ENCODE data around the gene LTC4S.
"Not testable (repeated sequence)": the region's sequence is repeated elsewhere in the genome, so short reads cannot be mapped to it uniquely, and the experiment has no call there.

LTC4S gene, protein sequence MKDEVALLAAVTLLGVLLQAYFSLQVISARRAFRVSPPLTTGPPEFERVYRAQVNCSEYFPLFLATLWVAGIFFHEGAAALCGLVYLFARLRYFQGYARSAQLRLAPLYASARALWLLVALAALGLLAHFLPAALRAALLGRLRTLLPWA

DNA sequence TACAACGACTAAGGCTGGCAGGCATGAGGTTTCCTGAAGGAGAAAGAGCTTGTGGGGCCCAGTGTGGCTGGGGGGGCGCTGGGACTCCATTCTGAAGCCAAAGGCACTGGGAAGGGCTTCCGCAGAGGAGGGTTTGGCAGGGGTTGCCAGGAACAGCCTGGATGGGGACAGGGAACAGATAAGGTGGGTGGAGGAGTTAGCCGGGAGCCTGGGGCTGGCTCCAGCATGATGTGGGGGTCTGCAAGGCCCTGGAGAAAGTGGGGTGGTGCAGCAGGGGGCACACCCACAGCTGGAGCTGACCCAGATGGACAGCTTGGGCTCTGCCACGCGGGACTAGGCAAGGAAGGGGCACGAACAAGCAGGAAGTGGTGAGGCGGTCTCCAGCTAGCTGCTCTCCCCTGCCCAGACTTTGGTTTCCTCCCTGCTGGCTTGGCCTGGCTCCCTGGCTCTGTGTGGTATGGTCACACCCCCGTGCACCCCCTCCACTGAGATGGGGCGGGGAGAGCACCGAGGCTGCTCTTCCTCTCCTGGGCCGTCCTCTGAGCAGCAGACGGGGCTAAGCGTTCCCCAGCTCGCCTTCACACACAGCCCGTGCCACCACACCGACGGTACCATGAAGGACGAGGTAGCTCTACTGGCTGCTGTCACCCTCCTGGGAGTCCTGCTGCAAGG, at the start of gene LTC4S:
Gene LTC4S, plus strand, starts transcription at position 519 of the 672 bp plus-strand sequence. Its CDS starts 95 bp downstream, at position 614.
- Mint-ChIP-seq H3K4me1 (peaks cover 8% of the 10 kb centered on the region), H3K27me3 (ENCODE audit: low read depth) (peaks cover 10% of the 10 kb centered on the region), H3K4me3 (peak within 1 kb of the TSS; percentile 69 to 76 (median 71)), H3K27ac (peak within 1 kb of the TSS in 1 of 3 experiments; percentile 35), H3K9me3 (no peaks in the 10 kb centered on the region), H3K36me3 (ENCODE audit: low read depth) (peaks cover 11% of the 10 kb centered on the region)
- TF ChIP-seq, protein P1, sequence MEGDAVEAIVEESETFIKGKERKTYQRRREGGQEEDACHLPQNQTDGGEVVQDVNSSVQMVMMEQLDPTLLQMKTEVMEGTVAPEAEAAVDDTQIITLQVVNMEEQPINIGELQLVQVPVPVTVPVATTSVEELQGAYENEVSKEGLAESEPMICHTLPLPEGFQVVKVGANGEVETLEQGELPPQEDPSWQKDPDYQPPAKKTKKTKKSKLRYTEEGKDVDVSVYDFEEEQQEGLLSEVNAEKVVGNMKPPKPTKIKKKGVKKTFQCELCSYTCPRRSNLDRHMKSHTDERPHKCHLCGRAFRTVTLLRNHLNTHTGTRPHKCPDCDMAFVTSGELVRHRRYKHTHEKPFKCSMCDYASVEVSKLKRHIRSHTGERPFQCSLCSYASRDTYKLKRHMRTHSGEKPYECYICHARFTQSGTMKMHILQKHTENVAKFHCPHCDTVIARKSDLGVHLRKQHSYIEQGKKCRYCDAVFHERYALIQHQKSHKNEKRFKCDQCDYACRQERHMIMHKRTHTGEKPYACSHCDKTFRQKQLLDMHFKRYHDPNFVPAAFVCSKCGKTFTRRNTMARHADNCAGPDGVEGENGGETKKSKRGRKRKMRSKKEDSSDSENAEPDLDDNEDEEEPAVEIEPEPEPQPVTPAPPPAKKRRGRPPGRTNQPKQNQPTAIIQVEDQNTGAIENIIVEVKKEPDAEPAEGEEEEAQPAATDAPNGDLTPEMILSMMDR (IDR thresholded peaks at IDR 0.05; ENCODE audit: unreplicated experiment in 3 of 3): no peak

DNA sequence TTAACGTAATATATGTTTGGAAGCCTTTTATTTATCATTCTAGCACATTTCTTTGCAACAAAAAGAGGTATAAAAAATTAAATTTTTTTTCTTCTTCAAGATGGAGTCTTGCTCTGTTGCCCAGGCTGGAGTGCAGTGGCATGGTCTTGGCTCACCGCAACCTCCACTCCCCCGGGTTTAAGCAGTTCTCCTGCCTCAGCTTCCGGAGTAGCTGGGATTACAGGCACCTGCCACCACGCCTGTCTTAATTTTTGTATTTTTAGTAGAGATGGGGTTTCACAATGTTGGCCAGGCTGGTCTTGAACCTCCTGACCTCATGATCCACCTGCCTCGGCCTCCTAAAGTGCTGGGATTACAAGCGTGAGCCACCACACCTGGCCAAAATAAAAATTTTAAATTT, 49.7 kb upstream of the LTC4S start:
- H3K4me1 Mint-ChIP-seq; H3K9me3 Mint-ChIP-seq; H3K4me3 Mint-ChIP-seq; H3K27ac Mint-ChIP-seq; H3K27me3 Mint-ChIP-seq (ENCODE audit: low read depth): not testable (repeated sequence)
- peaks cover 40% of the 10 kb centered on the region for H3K36me3 Mint-ChIP-seq (ENCODE audit: low read depth)

DNA sequence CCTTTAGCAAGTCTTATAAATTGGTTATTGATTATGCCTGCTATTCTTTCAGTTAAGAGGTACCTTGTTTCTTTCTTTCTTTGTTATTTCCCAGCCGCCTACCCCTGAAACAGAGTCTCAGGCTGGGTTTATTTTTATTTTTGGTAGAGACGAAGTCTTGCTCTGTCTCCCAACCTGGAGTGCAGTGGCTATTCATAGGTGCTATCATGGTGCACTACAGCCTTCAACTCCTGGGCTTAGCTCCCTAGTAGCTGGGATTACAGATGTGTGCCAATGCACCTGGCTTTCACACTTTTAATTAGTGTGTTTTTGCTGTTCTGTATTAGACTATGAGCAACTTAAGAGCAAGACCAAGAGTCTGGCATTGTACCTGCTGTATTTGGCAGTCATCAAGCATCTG, 46.9 kb upstream of the LTC4S start:
- peaks cover 35% of the 10 kb centered on the region for H3K36me3 Mint-ChIP-seq (ENCODE audit: low read depth)
- no peaks in the 10 kb centered on the region for H3K4me1 Mint-ChIP-seq
- H3K4me3 Mint-ChIP-seq: no peak overlapping the region
- H3K27me3 Mint-ChIP-seq (ENCODE audit: low read depth): no peaks in the 10 kb centered on the region
- no peaks in the 10 kb centered on the region for H3K9me3 Mint-ChIP-seq
- TF ChIP-seq, protein P1 (IDR thresholded peaks at IDR 0.05; ENCODE audit: unreplicated experiment in 3 of 3): no peak
- no peak overlapping the region for H3K27ac Mint-ChIP-seq

DNA sequence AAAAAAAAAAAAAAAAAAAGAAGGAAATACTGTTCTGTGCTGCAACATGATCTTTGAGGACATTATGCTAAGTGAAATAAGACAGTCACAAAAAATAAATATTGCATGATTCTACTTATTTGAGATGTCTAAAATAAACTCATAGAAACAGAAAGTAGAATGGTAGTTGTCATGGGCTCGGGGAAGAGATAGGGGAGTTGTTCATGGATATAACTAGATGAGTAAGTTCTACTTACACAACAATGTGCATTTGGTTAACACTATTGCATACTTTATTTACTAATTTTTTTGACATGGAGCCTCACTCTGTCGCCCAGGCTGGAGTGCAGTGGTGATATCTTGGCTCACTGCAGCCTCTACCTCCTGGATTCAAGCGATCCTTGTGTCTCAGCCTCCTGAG, 46.0 kb upstream of the LTC4S start:
- H3K4me1 Mint-ChIP-seq: no peaks in the 10 kb centered on the region
- no peaks in the 10 kb centered on the region for H3K27me3 Mint-ChIP-seq (ENCODE audit: low read depth)
- H3K9me3 Mint-ChIP-seq: no peaks in the 10 kb centered on the region
- H3K27ac Mint-ChIP-seq: no peak overlapping the region
- peaks cover 35% of the 10 kb centered on the region for H3K36me3 Mint-ChIP-seq (ENCODE audit: low read depth)
- H3K4me3 Mint-ChIP-seq: no peak overlapping the region
- TF ChIP-seq, protein P1 (IDR thresholded peaks at IDR 0.05; ENCODE audit: unreplicated experiment in 3 of 3): no peak

DNA sequence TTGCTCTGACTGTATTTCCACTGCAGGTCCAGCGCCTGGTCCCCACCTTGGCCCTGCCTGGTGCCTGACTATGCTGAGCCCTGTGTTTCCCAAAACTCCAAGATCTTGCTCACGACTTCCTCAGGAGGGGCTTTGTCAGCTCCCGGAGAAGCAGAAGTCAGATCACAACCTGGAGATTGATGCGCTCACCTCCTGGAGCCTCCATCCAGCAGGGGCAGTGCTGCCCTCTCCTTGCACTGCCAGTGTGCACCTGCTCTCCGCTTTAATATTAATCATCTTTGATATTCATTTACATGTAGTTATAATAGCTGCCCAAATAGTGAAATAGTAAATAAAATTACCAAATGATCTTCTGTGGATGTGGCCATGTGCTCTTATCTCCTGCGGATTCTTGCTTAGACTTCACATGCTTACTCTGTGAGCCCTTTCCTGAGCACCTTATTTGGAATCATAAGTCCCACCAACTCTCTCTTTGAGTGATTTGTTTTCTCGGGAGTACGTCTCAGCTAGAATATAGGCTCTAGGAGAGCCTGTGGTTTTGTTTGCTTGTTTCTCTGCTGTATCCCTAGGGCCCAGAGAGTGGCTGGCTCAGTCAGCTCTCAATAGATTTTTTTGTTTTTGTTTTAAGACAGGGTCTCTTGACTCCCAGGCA, 43.8 kb upstream of the LTC4S start:
- Mint-ChIP-seq H3K36me3 (ENCODE audit: low read depth) (peaks cover 43% of the 10 kb centered on the region), H3K4me1 (peaks cover 11% of the 10 kb centered on the region), H3K9me3 (no peaks in the 10 kb centered on the region), H3K27me3 (ENCODE audit: low read depth) (no peaks in the 10 kb centered on the region), H3K4me3 (no peak overlapping the region), H3K27ac (peak overlapping the region in 1 of 3 experiments; percentile 14)
- TF ChIP-seq, protein P1 (IDR thresholded peaks at IDR 0.05; ENCODE audit: unreplicated experiment in 3 of 3): no peak

DNA sequence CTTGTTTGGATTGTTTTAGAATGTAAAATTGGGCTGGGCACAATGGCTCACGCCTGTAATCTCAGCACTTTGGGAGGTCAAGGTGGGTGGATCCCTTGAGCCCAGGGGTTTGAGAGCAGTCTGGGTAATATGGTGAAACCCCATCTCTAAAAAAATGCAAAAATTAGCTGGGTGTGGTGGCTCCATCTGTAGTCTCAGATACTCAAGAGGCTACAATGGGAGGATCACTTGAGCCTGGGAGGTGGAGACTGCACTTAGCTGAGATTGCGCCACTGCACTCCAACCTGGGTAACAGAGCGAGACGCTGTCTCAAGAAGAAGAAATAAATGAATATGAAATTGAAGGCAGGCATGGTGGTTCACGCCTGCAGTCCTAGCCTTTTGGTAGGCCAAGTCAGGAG, 39.8 kb upstream of the LTC4S start:
- Mint-ChIP-seq H3K27ac (peak overlapping the region in 1 of 3 experiments; percentile 28), H3K4me3 (no peak overlapping the region), H3K36me3 (ENCODE audit: low read depth) (peaks cover 31% of the 10 kb centered on the region), H3K27me3 (ENCODE audit: low read depth) (no peaks in the 10 kb centered on the region), H3K9me3 (no peaks in the 10 kb centered on the region), H3K4me1 (peaks cover 22% of the 10 kb centered on the region)
- TF ChIP-seq, protein P1 (IDR thresholded peaks at IDR 0.05; ENCODE audit: unreplicated experiment in 3 of 3): no peak
